GM20000 (cell line): Measurements from ENCODE around the gene XXYLT1.

ENCODE experiments used
- DNase-seq: peaks from one replicate; pipeline ENCODE4 v3.0.0; 2012; ENCODE audit warnings: low spot score
- TF ChIP-seq, protein P1 (sequence below): IDR thresholded peaks from 2 replicates; pipeline ENCODE4 v1.5.1; 2012; ENCODE audit warnings: mild to moderate bottlenecking, control low read depth; ENCODE audit errors: extremely low read depth, missing control alignments

XXYLT1 gene

DNA sequence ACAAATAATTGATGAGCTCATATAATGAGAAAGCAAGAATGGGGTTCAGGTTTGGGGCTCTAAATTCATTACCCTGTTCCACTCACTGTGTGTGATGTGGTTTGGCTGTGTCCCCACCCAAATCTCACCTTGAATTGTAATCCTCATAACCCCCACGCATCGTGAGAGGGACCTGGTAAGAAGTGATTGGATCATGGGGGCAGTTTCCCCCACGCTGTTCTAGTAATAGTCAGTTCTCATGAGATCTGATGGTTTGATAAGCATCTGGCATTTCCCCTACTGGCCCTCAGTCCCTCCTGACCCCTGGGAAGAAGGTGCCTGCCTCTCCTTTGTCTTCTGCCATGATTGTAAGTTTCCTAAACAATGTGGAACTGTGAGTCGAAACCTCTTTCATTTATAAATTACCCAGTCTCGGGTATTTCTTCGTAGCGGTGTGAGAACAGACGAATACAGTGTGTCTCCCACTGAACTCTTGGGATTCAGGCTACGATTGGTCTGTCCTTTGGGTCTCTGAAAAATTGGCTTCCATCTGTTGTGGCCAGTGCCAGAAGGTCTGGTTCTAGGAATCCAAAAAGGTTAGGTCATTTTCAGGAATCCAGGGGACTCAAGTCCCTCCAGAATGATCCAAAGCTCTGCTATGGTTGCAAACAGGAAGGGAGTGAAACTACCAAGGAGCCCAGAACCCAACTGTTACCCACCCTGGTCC lies 87.7 kb downstream of the XXYLT1 start:
- no peak for DNase-seq

DNA sequence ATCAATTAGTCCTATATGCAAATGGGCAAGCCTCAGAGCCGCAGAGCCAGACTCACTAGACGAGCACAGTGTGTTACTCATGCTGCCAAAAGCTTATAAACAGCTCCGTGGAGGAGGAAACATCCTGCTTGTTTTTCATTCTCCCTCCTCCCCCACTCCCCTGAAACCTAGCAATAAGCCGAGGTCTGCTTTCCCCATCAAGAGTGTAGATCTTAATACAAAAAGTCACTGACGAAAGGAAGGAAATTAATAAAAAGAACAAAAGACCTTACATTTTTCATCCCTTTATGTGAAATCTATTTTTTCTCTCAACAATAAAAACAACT lies 88.5 kb downstream of the XXYLT1 start:
- TF ChIP-seq, protein P1, sequence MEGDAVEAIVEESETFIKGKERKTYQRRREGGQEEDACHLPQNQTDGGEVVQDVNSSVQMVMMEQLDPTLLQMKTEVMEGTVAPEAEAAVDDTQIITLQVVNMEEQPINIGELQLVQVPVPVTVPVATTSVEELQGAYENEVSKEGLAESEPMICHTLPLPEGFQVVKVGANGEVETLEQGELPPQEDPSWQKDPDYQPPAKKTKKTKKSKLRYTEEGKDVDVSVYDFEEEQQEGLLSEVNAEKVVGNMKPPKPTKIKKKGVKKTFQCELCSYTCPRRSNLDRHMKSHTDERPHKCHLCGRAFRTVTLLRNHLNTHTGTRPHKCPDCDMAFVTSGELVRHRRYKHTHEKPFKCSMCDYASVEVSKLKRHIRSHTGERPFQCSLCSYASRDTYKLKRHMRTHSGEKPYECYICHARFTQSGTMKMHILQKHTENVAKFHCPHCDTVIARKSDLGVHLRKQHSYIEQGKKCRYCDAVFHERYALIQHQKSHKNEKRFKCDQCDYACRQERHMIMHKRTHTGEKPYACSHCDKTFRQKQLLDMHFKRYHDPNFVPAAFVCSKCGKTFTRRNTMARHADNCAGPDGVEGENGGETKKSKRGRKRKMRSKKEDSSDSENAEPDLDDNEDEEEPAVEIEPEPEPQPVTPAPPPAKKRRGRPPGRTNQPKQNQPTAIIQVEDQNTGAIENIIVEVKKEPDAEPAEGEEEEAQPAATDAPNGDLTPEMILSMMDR, result no peak
- no peak for DNase-seq

More for the DNA sequence above, 87.7 kb downstream of the XXYLT1 start:
- TF ChIP-seq, protein P1, result no peak

GRCh38 chr3:195181741-195182469 lies 89.1 kb downstream of the XXYLT1 start:
- DNase-seq, result no peak
- TF ChIP-seq, protein P1, result no peak

GRCh38 chr3:195181113-195181498 lies 89.9 kb downstream of the XXYLT1 start:
- TF ChIP-seq, protein P1, result no peak
- DNase-seq, result no peak

DNA sequence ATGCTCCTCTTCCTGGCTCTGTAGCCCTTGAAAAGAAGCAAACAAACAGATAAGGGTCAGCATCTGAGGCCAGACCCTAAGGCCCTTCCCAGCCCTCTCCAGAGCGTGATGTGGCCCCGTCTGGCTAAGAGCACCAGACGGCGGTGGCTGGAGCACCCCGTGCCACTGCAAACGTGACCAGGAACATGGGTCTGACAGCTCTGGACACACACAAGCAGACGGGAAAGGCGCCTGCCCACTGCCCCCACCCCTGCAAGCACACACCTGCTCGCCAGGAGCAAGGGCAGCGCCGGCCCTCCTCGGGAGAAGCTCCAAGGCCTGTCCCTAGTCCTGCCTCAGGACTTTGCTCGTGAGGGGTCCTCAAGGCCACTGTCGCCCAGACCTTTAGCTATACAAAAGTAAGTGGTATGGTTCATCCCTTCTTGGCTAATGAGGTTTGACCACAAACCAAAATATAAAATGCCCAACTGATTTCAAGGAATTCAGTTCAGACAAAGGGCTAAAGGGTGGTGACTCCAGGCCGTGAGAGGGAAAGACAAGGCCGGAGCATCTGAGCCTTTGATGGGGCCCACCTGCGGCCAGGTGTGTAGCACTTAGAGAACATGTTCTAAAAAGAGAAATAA lies 90.4 kb downstream of the XXYLT1 start:
- no peak for DNase-seq
- TF ChIP-seq, protein P1, result no peak

DNA sequence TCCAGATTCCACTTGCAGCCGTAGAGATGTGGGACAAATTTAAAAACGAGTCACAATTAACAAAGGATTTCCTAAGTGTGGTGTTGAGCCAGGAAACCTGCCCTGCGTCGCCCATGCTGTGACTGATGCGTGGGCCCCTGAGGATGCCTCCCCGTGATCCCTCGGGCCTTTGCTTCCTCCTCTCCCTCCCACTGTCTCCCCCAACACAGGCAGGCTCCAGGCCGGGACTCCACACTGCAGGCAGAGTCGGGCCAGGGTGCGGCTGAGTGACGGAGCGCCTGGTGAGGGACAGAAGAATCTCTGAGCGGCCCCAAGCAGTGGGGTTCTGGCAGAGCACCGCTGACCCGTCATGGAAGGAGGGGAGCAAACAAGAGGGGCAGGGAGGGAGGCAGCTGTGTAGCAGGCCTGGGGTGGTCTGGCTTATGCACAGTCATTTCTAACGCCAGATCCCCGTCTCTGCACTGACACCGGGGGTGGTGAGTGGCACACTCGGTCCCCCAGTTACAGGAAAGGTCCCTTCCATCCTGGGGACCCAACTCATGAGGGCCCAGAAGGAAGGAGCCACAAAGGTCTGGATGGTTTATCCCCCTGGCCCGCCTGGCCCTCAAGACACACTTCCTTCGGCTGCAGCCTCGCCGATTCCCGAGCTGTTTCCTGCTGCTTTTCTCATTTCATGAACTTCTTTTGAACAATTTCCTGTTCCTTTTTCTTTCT lies 91.0 kb downstream of the XXYLT1 start:
- no peak for DNase-seq
- TF ChIP-seq, protein P1, result no peak
